AG09319 (cell line): ENCODE measurements around the gene OTOG.

Experiments used
- DNase-seq: peaks from one replicate; pipeline ENCODE4 v3.0.0-alpha.2; 2010; ENCODE audit warnings: low read depth; ENCODE audit errors: extremely low read depth
- TF ChIP-seq, protein P1 (sequence below): IDR thresholded peaks from 2 replicates; pipeline ENCODE4 v1.5.1; 2011; ENCODE audit warnings: low read depth, mild to moderate bottlenecking, inconsistent platforms, low read length, moderate library complexity

The OTOG gene

DNA sequence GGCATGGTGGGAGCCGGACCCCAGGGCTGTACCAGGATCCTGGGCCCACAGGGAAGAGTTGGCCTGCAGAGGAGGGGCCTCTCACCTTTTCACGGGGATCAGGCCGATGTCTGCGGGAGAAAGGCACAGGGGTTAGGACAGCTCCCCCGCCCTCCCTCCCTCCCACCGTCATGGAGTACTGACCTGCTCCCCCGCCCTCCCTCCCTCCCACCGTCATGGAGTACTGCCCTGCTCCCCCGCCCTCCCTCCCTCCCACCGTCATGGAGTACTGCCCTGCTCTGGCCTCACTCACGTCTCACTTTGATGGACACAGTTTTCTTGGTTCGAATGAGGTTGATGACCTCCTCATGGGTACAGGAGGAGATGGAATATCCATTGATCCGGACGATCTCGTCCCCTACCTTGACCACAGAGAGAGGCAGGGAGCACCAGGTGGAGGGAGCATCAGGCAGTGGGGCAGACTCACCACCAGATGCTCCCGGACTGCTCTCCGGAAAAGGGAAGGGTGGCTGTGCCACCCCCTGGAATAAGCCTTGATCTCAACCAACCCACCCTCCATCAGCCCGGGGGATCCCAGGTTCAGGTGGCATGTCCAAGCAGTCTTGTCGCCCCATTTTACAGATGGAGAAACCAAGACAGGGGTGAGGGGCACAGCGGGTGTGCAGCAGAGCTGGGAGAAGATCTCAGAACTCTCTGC, 20.0 kb upstream of the OTOG start:
- TF ChIP-seq, protein P1, sequence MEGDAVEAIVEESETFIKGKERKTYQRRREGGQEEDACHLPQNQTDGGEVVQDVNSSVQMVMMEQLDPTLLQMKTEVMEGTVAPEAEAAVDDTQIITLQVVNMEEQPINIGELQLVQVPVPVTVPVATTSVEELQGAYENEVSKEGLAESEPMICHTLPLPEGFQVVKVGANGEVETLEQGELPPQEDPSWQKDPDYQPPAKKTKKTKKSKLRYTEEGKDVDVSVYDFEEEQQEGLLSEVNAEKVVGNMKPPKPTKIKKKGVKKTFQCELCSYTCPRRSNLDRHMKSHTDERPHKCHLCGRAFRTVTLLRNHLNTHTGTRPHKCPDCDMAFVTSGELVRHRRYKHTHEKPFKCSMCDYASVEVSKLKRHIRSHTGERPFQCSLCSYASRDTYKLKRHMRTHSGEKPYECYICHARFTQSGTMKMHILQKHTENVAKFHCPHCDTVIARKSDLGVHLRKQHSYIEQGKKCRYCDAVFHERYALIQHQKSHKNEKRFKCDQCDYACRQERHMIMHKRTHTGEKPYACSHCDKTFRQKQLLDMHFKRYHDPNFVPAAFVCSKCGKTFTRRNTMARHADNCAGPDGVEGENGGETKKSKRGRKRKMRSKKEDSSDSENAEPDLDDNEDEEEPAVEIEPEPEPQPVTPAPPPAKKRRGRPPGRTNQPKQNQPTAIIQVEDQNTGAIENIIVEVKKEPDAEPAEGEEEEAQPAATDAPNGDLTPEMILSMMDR, result no peak
- no peak for DNase-seq

GRCh38 chr11:17527628-17527995, 19.4 kb upstream of the OTOG start:
- TF ChIP-seq, protein P1, result no peak
- no peak for DNase-seq

DNA sequence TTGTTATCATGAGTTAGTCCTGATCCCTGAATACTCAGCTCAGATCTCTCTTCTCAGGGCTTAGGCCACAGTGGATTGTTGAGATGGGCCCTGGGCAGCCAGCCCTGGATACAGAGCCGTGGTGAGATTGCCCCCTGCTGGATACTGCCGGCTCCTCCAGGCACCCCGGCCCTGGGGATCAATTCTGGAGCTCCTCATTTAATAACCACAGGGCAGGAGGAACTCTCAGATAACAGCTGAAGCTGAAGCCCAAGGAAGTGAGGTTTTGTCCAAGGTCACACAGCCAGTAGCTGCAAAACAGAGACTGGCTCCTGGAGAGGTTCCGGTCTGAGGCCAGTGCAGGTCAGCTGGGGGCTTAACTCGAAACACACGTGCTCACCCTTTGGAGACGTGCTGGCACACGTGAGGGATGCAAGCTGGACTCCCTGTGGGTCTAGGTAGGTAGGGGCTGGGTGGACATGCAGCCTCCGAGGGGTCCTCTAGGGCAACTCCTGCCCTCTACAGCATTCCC, 18.8 kb upstream of the OTOG start:
- TF ChIP-seq, protein P1, result peak; percentile 64
- DNase-seq, result no peak

GRCh38 chr11:17528906-17529843, 17.9 kb upstream of the OTOG start:
- DNase-seq, result no peak
- TF ChIP-seq, protein P1, result no peak

DNA sequence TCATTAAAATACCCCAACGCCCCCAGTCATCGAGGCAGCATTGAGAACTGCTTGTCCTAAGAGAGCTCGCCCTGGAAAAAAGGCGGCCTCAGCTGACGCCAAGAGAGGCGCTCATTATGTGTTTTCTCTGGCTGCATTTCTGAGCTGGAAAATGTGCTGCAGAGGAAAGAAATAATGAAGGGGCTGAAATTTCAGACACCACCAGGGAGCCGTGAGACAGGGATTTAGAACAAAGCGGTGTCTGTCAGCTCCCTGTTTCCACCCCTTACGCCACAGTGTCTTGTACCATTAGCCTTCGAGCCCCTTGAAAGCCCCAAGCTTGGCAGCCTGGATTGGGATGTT, 17.2 kb upstream of the OTOG start:
- TF ChIP-seq, protein P1, result no peak
- DNase-seq, result no peak

- TF ChIP-seq, protein P1, result no peak
- no peak for DNase-seq
Measured at GRCh38 chr11:17531071-17531600, 15.9 kb upstream of the OTOG start.
